HepG2 (cell line): ENCODE measurements around the gene CASKIN2. TPM values are rescaled to one million over a fixed set of nuclear protein-coding genes. Genes with fewer than 3 reads are reported as not detected.

Source experiments
- AGO2 ChIP-seq: fragments of 200-400 bp; formaldehyde crosslinking; optimal IDR thresholded peaks from 2 replicates; pipeline ENCODE3; 2017; ENCODE audit warnings: mild to moderate bottlenecking, low read depth, low read length, moderate library complexity
- ARID3A ChIP-seq: IDR thresholded peaks from 2 replicates; pipeline ENCODE4 v1.6.1; 2012; ENCODE audit warnings: low read depth, low read length, improper control_type of control experiment
- BRCA1 ChIP-seq: sonication (generic); formaldehyde crosslinking; IDR thresholded peaks from 2 replicates; pipeline ENCODE4 v1.4.0; 2020; ENCODE audit warnings: missing genetic modification reagents
- DPF2 ChIP-seq: sonication (generic); formaldehyde crosslinking; IDR thresholded peaks from 2 replicates; pipeline ENCODE4 v1.4.0; 2020; ENCODE audit warnings: mild to moderate bottlenecking, low read depth, missing genetic modification reagents, borderline replicate concordance
- HDAC2 ChIP-seq: sonication (generic); formaldehyde crosslinking; IDR thresholded peaks from 2 replicates; pipeline ENCODE4 v1.4.0; 2020; ENCODE audit warnings: missing genetic modification reagents
- HIVEP1 ChIP-seq: sonication (generic); formaldehyde crosslinking; IDR thresholded peaks from 2 replicates; pipeline ENCODE4 v1.4.0; 2020; ENCODE audit warnings: mild to moderate bottlenecking, missing genetic modification reagents
- ISL2 ChIP-seq: sonication (generic); formaldehyde crosslinking; IDR thresholded peaks from 2 replicates; pipeline ENCODE4 v1.5.0; 2020; ENCODE audit warnings: missing genetic modification reagents
- JARID2 ChIP-seq: sonication (generic); formaldehyde crosslinking; IDR thresholded peaks from 2 replicates; pipeline ENCODE4 v1.8.1; 2023; ENCODE audit warnings: missing genetic modification reagents, inconsistent platforms; ENCODE audit not compliant: insufficient replicate concordance
- MLLT10 ChIP-seq: sonication (generic); formaldehyde crosslinking; IDR thresholded peaks from 2 replicates; pipeline ENCODE4 v1.4.0; 2020; ENCODE audit warnings: missing genetic modification reagents
- MZF1 ChIP-seq: sonication (generic); formaldehyde crosslinking; IDR thresholded peaks from 2 replicates; pipeline ENCODE4 v1.8.1; 2023; ENCODE audit warnings: mild to moderate bottlenecking, missing genetic modification reagents, borderline replicate concordance
- NFIB ChIP-seq: sonication (generic); formaldehyde crosslinking; IDR thresholded peaks from 2 replicates; pipeline ENCODE4 v1.9.0; 2021; ENCODE audit warnings: missing genetic modification reagents, mild to moderate bottlenecking, borderline replicate concordance
- NRL ChIP-seq: sonication (generic); formaldehyde crosslinking; IDR thresholded peaks from 2 replicates; pipeline ENCODE4 v1.5.0; 2020; ENCODE audit warnings: missing genetic modification reagents, mild to moderate bottlenecking, moderate library complexity, borderline replicate concordance
- PRDM4 ChIP-seq: sonication (generic); formaldehyde crosslinking; IDR thresholded peaks from 2 replicates; pipeline ENCODE4 v1.9.0; 2021; ENCODE audit warnings: missing genetic modification reagents, borderline replicate concordance
- RBAK ChIP-seq: sonication (generic); formaldehyde crosslinking; IDR thresholded peaks from 2 replicates; pipeline ENCODE4 v1.5.1; 2020; ENCODE audit warnings: mild to moderate bottlenecking, missing genetic modification reagents
- REL ChIP-seq: sonication (generic); formaldehyde crosslinking; conservative IDR thresholded peaks from 2 replicates; pipeline ENCODE4 v1.8.0; 2022; ENCODE audit warnings: mild to moderate bottlenecking, missing genetic modification reagents, moderate library complexity
- RFX3 ChIP-seq: IDR thresholded peaks from 2 replicates; pipeline ENCODE4 v1.6.1; 2016; ENCODE audit warnings: missing biosample characterization, missing genetic modification reagents
- RXRB ChIP-seq: IDR thresholded peaks from 2 replicates; pipeline ENCODE4 v1.6.1; 2016; ENCODE audit warnings: borderline replicate concordance, missing genetic modification reagents, missing compliant biosample characterization
- SMAD1 ChIP-seq: sonication (generic); formaldehyde crosslinking; IDR thresholded peaks from 2 replicates; pipeline ENCODE4 v1.4.0; 2020; ENCODE audit warnings: missing genetic modification reagents, low read depth, mild to moderate bottlenecking, borderline replicate concordance
- SMC3 ChIP-seq: IDR thresholded peaks from 2 replicates; pipeline ENCODE4 v1.6.1; 2011; ENCODE audit warnings: low read length, improper control_type of control experiment
- SRSF4 ChIP-seq: fragments of 200-400 bp; formaldehyde crosslinking; IDR thresholded peaks from one replicate; pipeline ENCODE4 v1.6.1; 2018; ENCODE audit warnings: mild to moderate bottlenecking, low read depth, low read length, moderate library complexity; ENCODE audit not compliant: poor library complexity, severe bottlenecking
- U2AF2 ChIP-seq: fragments of 200-400 bp; formaldehyde crosslinking; IDR thresholded peaks from 2 replicates; pipeline ENCODE4 v1.6.1; 2017; ENCODE audit warnings: low read depth, mild to moderate bottlenecking, low read length
- ZKSCAN5 ChIP-seq: sonication (generic); formaldehyde crosslinking; IDR thresholded peaks from 2 replicates; pipeline ENCODE4 v1.5.1; 2020; ENCODE audit warnings: mild to moderate bottlenecking, missing genetic modification reagents
- ZNF17 ChIP-seq: sonication (generic); formaldehyde crosslinking; IDR thresholded peaks from 2 replicates; pipeline ENCODE4 v1.5.0; 2020; ENCODE audit warnings: mild to moderate bottlenecking, missing genetic modification reagents
- ZNF20 ChIP-seq: sonication (generic); formaldehyde crosslinking; IDR thresholded peaks from 2 replicates; pipeline ENCODE4 v1.4.0; 2020; ENCODE audit warnings: mild to moderate bottlenecking, moderate library complexity, missing genetic modification reagents
- ZNF572 ChIP-seq: sonication (generic); formaldehyde crosslinking; IDR thresholded peaks from 2 replicates; pipeline ENCODE4 v1.5.1; 2020; ENCODE audit warnings: mild to moderate bottlenecking, missing genetic modification reagents
- ZNF841 ChIP-seq: sonication (generic); formaldehyde crosslinking; IDR thresholded peaks from 2 replicates; pipeline ENCODE4 v1.8.1; 2023; ENCODE audit warnings: missing genetic modification reagents, borderline replicate concordance
- ZSCAN9 ChIP-seq: IDR thresholded peaks from 2 replicates; pipeline ENCODE4 v1.6.1; 2016; ENCODE audit warnings: borderline replicate concordance
- polyA plus RNA-seq, 8 experiments: library from polyadenylated mRNA; depleted of rRNA in 3 of 8; stranded (reverse) in 7 of 8; unstranded in 1 of 8; fragments of >200 nt; fragmentation: Illumina TruSeq in 4 of 8; extraction: Trizol in 4 of 8; gene quantifications; 2 replicates each; pipeline versions ENCODE4 v1.2.1 to v1.2.3, GENCODE V29; 2011 to 2016; ENCODE audit warnings: low read depth in 4 of 8, missing spikeins in 1 of 8, mixed read lengths in 1 of 8; ENCODE audit not compliant: insufficient read depth in 1 of 8
- total RNA-seq, 5 experiments: library from RNA; depleted of rRNA; stranded (reverse); fragments of >200 nt; fragmentation: Illumina TruSeq; extraction: Trizol; gene quantifications; 2 replicates each; pipeline ENCODE4 v1.2.3, GENCODE V29; 2016; ENCODE audit warnings: low read depth in 1 of 5

The CASKIN2 gene
- total and polyA plus RNA-seq, 2 of the 13 experiments (the other 11 are each of a cell fraction or from before 2014, with no cell fraction given) = 5.2 to 7.8 TPM

GRCh38 chr17:75511610-75512575, 3.4 kb downstream of the CASKIN2 start (continued):
- TF ChIP-seq JARID2 (CRISPR knock-in tag) (no peak), RXRB (peak; percentile 100), ZKSCAN5 (CRISPR knock-in tag) (no peak), ZSCAN9 (CRISPR knock-in tag) (peak; percentile 90; the same call in 1 of the 2 replicates), SMAD1 (CRISPR knock-in tag) (peak; percentile 66; the same call in 1 of the 2 replicates), REL (CRISPR knock-in tag) (0 out of 2 replicates have a peak, but pooled peaks have one; percentile 46), SMC3 (no peak), ZNF20 (no peak), RBAK (CRISPR knock-in tag) (no peak), ISL2 (peak; percentile 79), U2AF2 (no peak), MLLT10 (CRISPR knock-in tag) (no peak), ZNF17 (CRISPR knock-in tag) (no peak), AGO2 (peak; percentile 22), NRL (CRISPR knock-in tag) (peak; percentile 57; the same call in 1 of the 2 replicates), DPF2 (CRISPR knock-in tag) (peak; percentile 88; the same call in 1 of the 2 replicates), HDAC2 (CRISPR knock-in tag) (peak; percentile 93), BRCA1 (CRISPR knock-in tag) (no peak; the same call in 1 of the 2 replicates), PRDM4 (CRISPR knock-in tag) (no peak), ARID3A (no peak), MZF1 (CRISPR knock-in tag) (0 out of 2 replicates have a peak, but pooled peaks have one; percentile 92), NFIB (CRISPR knock-in tag) (peak; percentile 100), RFX3 (CRISPR knock-in tag) (no peak), ZNF572 (CRISPR knock-in tag) (peak; percentile 66; the same call in 1 of the 2 replicates), SRSF4 (no peak), HIVEP1 (CRISPR knock-in tag) (peak; percentile 76), ZNF841 (no peak)
